ENCODE measurements around the gene LMO2. TPM values are rescaled to one million over a fixed set of nuclear protein-coding genes. Genes with fewer than 3 reads are reported as not detected.

LMO2 gene
- polyA plus RNA-seq, 3 donors, result 48.8 to 140 (median 75.8) TPM

GRCh38 chr11:33884601-33885000, 7.3 kb downstream of the LMO2 start:
- H3K27ac ChIP-seq (ENCODE audit: low read depth in 1 of 2, low read length in 2 of 2), result peak overlapping the region in 1 of 2 donors; percentile 46
- H3K36me3 ChIP-seq (replicated peaks in 1 of 2; ENCODE audit: control insufficient read depth in 1 of 2, insufficient read depth in 2 of 2, low read length in 2 of 2), result no peaks in the 10 kb centered on the region

GRCh38 chr11:33884035-33884434, 7.8 kb downstream of the LMO2 start:
- Histone ChIP-seq H3K4me1 (ENCODE audit: control insufficient read depth in 1 of 2, insufficient read depth in 2 of 2, low read length in 2 of 2) (peaks cover 66 to 81% of the 10 kb centered on the region in 2 donors), H3K4me3 (replicated peaks in 1 of 3; ENCODE audit: low read depth in 2 of 3, low read length in 3 of 3) (no peak overlapping the region), H3K9me3 (replicated peaks in 1 of 2; ENCODE audit: control insufficient read depth in 1 of 2, insufficient read depth in 1 of 2, low read length in 2 of 2) (no peaks in the 10 kb centered on the region), H3K27me3 (ENCODE audit: control insufficient read depth in 2 of 2, insufficient read depth in 2 of 2, low read length in 2 of 2) (no peaks in the 10 kb centered on the region), H3K4me2 (replicated peaks; ENCODE audit: extremely low read depth, low read length, poor library complexity, severe bottlenecking) (no peak overlapping the region), H3K36me3 (replicated peaks in 1 of 2; ENCODE audit: control insufficient read depth in 1 of 2, insufficient read depth in 2 of 2, low read length in 2 of 2) (no peaks in the 10 kb centered on the region), H3K9ac (ENCODE audit: insufficient read depth, low read length, poor library complexity, severe bottlenecking) (no peak overlapping the region), H3K27ac (ENCODE audit: low read depth in 1 of 2, low read length in 2 of 2) (peak overlapping the region in 1 of 2 donors; percentile 39), H4K20me1 (ENCODE audit: insufficient read depth, low read length) (no peaks in the 10 kb centered on the region), H2AFZ (ENCODE audit: insufficient read depth, low read depth, low read length, poor library complexity, severe bottlenecking) (no peak overlapping the region), H3K79me2 (ENCODE audit: insufficient read depth, low read length) (peaks cover 99% of the 10 kb centered on the region)
- Mint-ChIP-seq H3K36me3 (peaks cover 6 to 9% of the 10 kb centered on the region in 2 donors), H3K4me3 (no peak overlapping the region), H3K27me3 (ENCODE audit: low read depth in 3 of 3) (peaks cover 0 to 3% (median 0%) of the 10 kb centered on the region in 3 donors), H3K4me1 (peaks cover 92% of the 10 kb centered on the region), H3K9me3 (no peaks in the 10 kb centered on the region), H3K27ac (peak overlapping the region in 4 of 7 donors; percentile 25 to 82 (median 34))
- TF ChIP-seq CTCF (IDR thresholded peaks at IDR 0.05), result no peak
- intact Hi-C loops (cut with micrococcal nuclease), result no loop called here
- WGBS (ENCODE audit: insufficient coverage), result 100% methylated on average over 5 of the region's 5 CpGs
- DNase-seq, result no peak

More at GRCh38 chr11:33884601-33885000, 7.3 kb downstream of the LMO2 start:
- Mint-ChIP-seq H3K9me3 (no peaks in the 10 kb centered on the region), H3K4me3 (no peak overlapping the region), H3K4me1 (peaks cover 95% of the 10 kb centered on the region), H3K27ac (peak overlapping the region in 2 of 7 donors; percentile 58 to 82), H3K27me3 (ENCODE audit: low read depth in 3 of 3) (peaks cover 0 to 3% (median 0%) of the 10 kb centered on the region in 3 donors), H3K36me3 (peaks cover 5 to 8% of the 10 kb centered on the region in 2 donors)
- no peak for TF ChIP-seq CTCF (IDR thresholded peaks at IDR 0.05)
- H3K9me3 ChIP-seq (replicated peaks in 1 of 2; ENCODE audit: control insufficient read depth in 1 of 2, insufficient read depth in 1 of 2, low read length in 2 of 2), result no peaks in the 10 kb centered on the region
- no peak overlapping the region for H3K4me2 ChIP-seq (replicated peaks; ENCODE audit: extremely low read depth, low read length, poor library complexity, severe bottlenecking)
- peaks cover 99% of the 10 kb centered on the region for H3K79me2 ChIP-seq (ENCODE audit: insufficient read depth, low read length)
- no peak overlapping the region for H3K9ac ChIP-seq (ENCODE audit: insufficient read depth, low read length, poor library complexity, severe bottlenecking)
- no peaks in the 10 kb centered on the region for H3K27me3 ChIP-seq (ENCODE audit: control insufficient read depth in 2 of 2, insufficient read depth in 2 of 2, low read length in 2 of 2)
- intact Hi-C loops (cut with micrococcal nuclease), result no loop called here
- peaks cover 71 to 87% of the 10 kb centered on the region in 2 donors for H3K4me1 ChIP-seq (ENCODE audit: control insufficient read depth in 1 of 2, insufficient read depth in 2 of 2, low read length in 2 of 2)
- H4K20me1 ChIP-seq (ENCODE audit: insufficient read depth, low read length), result no peaks in the 10 kb centered on the region
- 69% methylated on average over 3 of the region's 3 CpGs for WGBS (ENCODE audit: insufficient coverage)
- H2AFZ ChIP-seq (ENCODE audit: insufficient read depth, low read depth, low read length, poor library complexity, severe bottlenecking), result no peak overlapping the region
- no peak for DNase-seq
- H3K4me3 ChIP-seq (replicated peaks in 1 of 3; ENCODE audit: low read depth in 2 of 3, low read length in 3 of 3), result no peak overlapping the region

All from CD14-positive monocyte (primary cell).